ENCODE measurements around the gene MYT1. TPM values are rescaled to one million over a fixed set of nuclear protein-coding genes. Genes with fewer than 3 reads are reported as not detected.

MYT1 gene
- total and polyA plus RNA-seq, 2 experiments from 2014 or later = 0.03 to 0.06 TPM

GRCh38 chr20:64173116-64173515, 8.9 kb downstream of the MYT1 start:
- no peak overlapping the region for H3K27ac ChIP-seq
- H3K9me2 ChIP-seq (replicated peaks; ENCODE audit: insufficient read depth) = no peaks in the 10 kb centered on the region
- no peak overlapping the region for H3K4me2 ChIP-seq
- no peak for DNase-seq (ENCODE audit: low spot score)
- H3K9me3 ChIP-seq (ENCODE audit: low read depth) = no peaks in the 10 kb centered on the region
- no peaks in the 10 kb centered on the region for H4K20me1 ChIP-seq (ENCODE audit: insufficient read depth, poor library complexity, severe bottlenecking)
- H3K36me3 ChIP-seq (replicated peaks; ENCODE audit: insufficient read depth, low read depth) = no peaks in the 10 kb centered on the region
- 76% methylated on average over 4 of the region's 4 CpGs for WGBS (ENCODE audit: low lambda C conversion rate, missing lambda C conversion rate)
- no peak overlapping the region for H3K4me3 ChIP-seq
- peaks cover 14% of the 10 kb centered on the region for H3K27me3 ChIP-seq
- H3K4me1 ChIP-seq (ENCODE audit: insufficient read depth) = no peaks in the 10 kb centered on the region
- TF ChIP-seq CTCF (IDR thresholded peaks at IDR 0.05; ENCODE audit: poor library complexity) (no peak), EZH2 (IDR thresholded peaks at IDR 0.05; ENCODE audit: borderline replicate concordance) (no peak), EZH2phosphoT487 (IDR thresholded peaks at IDR 0.05; ENCODE audit: low read depth, severe bottlenecking, unreplicated experiment) (no peak)
- H2AFZ ChIP-seq = no peak overlapping the region
- no peaks in the 10 kb centered on the region for H3K79me2 ChIP-seq

- Histone ChIP-seq H3K9me3 (ENCODE audit: low read depth) (no peaks in the 10 kb centered on the region), H4K20me1 (ENCODE audit: insufficient read depth, poor library complexity, severe bottlenecking) (no peaks in the 10 kb centered on the region), H3K4me1 (ENCODE audit: insufficient read depth) (no peaks in the 10 kb centered on the region), H3K4me2 (no peak overlapping the region), H3K27ac (no peak overlapping the region), H2AFZ (no peak overlapping the region), H3K9me2 (replicated peaks; ENCODE audit: insufficient read depth) (no peaks in the 10 kb centered on the region), H3K27me3 (peaks cover 14% of the 10 kb centered on the region), H3K4me3 (no peak overlapping the region), H3K79me2 (no peaks in the 10 kb centered on the region), H3K36me3 (replicated peaks; ENCODE audit: insufficient read depth, low read depth) (no peaks in the 10 kb centered on the region)
- 48% methylated on average over 11 of the region's 11 CpGs for WGBS (ENCODE audit: low lambda C conversion rate, missing lambda C conversion rate)
- no peak for TF ChIP-seq EZH2phosphoT487 (IDR thresholded peaks at IDR 0.05; ENCODE audit: low read depth, severe bottlenecking, unreplicated experiment)
- no peak for TF ChIP-seq EZH2 (IDR thresholded peaks at IDR 0.05; ENCODE audit: borderline replicate concordance)
- no peak for TF ChIP-seq CTCF (IDR thresholded peaks at IDR 0.05; ENCODE audit: poor library complexity)
- no peak for DNase-seq (ENCODE audit: low spot score)
Observed at GRCh38 chr20:64176551-64176950, 12.3 kb downstream of the MYT1 start.

- Histone ChIP-seq H4K20me1 (ENCODE audit: insufficient read depth, poor library complexity, severe bottlenecking) (no peaks in the 10 kb centered on the region), H2AFZ (no peak overlapping the region), H3K9me2 (replicated peaks; ENCODE audit: insufficient read depth) (no peaks in the 10 kb centered on the region), H3K79me2 (no peaks in the 10 kb centered on the region), H3K27me3 (peaks cover 14% of the 10 kb centered on the region), H3K4me3 (no peak overlapping the region), H3K27ac (no peak overlapping the region), H3K4me1 (ENCODE audit: insufficient read depth) (no peaks in the 10 kb centered on the region), H3K36me3 (replicated peaks; ENCODE audit: insufficient read depth, low read depth) (no peaks in the 10 kb centered on the region), H3K9me3 (ENCODE audit: low read depth) (no peaks in the 10 kb centered on the region), H3K4me2 (no peak overlapping the region)
- no peak for DNase-seq (ENCODE audit: low spot score)
- no peak for TF ChIP-seq EZH2 (IDR thresholded peaks at IDR 0.05; ENCODE audit: borderline replicate concordance)
- no peak for TF ChIP-seq EZH2phosphoT487 (IDR thresholded peaks at IDR 0.05; ENCODE audit: low read depth, severe bottlenecking, unreplicated experiment)
- no peak for TF ChIP-seq CTCF (IDR thresholded peaks at IDR 0.05; ENCODE audit: poor library complexity)
- 41% methylated on average over 2 of the region's 2 CpGs for WGBS (ENCODE audit: low lambda C conversion rate, missing lambda C conversion rate)
Observed at GRCh38 chr20:64176971-64177370, 12.7 kb downstream of the MYT1 start.

GRCh38 chr20:64177384-64177783, 13.1 kb downstream of the MYT1 start:
- no peak overlapping the region for H3K4me3 ChIP-seq
- no peaks in the 10 kb centered on the region for H3K9me2 ChIP-seq (replicated peaks; ENCODE audit: insufficient read depth)
- no peak overlapping the region for H2AFZ ChIP-seq
- H3K79me2 ChIP-seq = no peaks in the 10 kb centered on the region
- H3K4me1 ChIP-seq (ENCODE audit: insufficient read depth) = no peaks in the 10 kb centered on the region
- no peak for TF ChIP-seq EZH2 (IDR thresholded peaks at IDR 0.05; ENCODE audit: borderline replicate concordance)
- TF ChIP-seq CTCF (IDR thresholded peaks at IDR 0.05; ENCODE audit: poor library complexity) = no peak
- TF ChIP-seq EZH2phosphoT487 (IDR thresholded peaks at IDR 0.05; ENCODE audit: low read depth, severe bottlenecking, unreplicated experiment) = no peak
- WGBS (ENCODE audit: low lambda C conversion rate, missing lambda C conversion rate) = 79% methylated on average over 5 of the region's 8 CpGs
- H3K4me2 ChIP-seq = no peak overlapping the region
- no peaks in the 10 kb centered on the region for H4K20me1 ChIP-seq (ENCODE audit: insufficient read depth, poor library complexity, severe bottlenecking)
- peaks cover 14% of the 10 kb centered on the region for H3K27me3 ChIP-seq
- no peak for DNase-seq (ENCODE audit: low spot score)
- H3K36me3 ChIP-seq (replicated peaks; ENCODE audit: insufficient read depth, low read depth) = no peaks in the 10 kb centered on the region
- H3K27ac ChIP-seq = no peak overlapping the region
- H3K9me3 ChIP-seq (ENCODE audit: low read depth) = no peaks in the 10 kb centered on the region

Data from hepatocyte (in vitro differentiated cells).